Stimulated activated CD8-positive, alpha-beta memory T cell treated with anti-CD3 and anti-CD28 coated beads, Interleukin-7, amount 100 ng/mL, for 24 hours (primary cell): ENCODE data around the gene EVI5.
"Not testable (repeated sequence)": the region's sequence is repeated elsewhere in the genome, so short reads cannot be mapped to it uniquely, and the experiment has no call there.

Source experiments
- DNase-seq: peaks from one replicate; pipeline ENCODE4 v3.0.0-alpha.2; 2020; ENCODE audit warnings: low read depth

The EVI5 gene

DNA sequence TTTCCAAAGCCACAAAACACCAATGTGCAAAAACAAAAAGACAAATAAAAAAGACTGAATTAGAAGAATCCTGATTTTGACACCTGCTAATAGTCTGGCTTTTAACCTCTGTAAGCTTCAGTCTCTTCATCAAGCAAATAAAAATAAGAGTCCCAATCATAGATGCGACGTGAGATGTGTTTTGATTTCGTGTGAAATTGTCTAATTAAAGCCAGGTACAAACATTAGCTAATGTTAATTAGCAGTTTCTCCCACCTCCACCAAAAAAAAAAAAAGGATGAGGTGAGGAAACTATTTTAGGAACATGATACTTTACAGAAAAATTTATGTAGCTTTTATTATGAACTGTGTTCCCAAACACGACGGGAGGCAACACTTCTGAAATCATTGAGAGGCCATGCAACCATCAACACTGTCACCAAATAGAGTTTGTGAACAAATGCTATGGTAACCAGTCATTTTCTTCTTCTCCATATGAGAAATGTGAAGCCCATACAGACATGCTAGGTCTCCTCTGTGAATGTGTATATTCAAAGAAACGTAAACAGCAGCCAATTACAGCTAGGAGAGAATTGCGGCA is 6.7 kb upstream of the EVI5 start:
- no peak for DNase-seq

DNA sequence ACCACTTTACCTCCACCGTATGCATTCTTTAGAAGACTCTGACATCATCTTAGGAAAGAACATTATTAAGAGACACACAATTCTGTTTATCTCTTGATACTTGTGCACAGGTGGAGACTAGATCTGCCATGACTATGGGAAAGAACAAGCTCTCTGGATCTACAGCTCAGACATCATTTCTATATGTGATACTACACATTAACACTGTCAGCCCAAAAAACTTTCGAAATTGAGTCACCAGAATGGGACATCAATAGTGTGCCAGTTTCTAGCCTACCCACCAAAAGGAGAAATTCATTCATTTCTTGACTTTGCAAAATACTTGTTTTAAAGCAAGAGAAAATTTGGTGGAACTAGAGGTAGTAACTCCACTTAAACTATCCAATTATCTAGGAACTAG is 6.0 kb upstream of the EVI5 start:
- DNase-seq = no peak

DNA sequence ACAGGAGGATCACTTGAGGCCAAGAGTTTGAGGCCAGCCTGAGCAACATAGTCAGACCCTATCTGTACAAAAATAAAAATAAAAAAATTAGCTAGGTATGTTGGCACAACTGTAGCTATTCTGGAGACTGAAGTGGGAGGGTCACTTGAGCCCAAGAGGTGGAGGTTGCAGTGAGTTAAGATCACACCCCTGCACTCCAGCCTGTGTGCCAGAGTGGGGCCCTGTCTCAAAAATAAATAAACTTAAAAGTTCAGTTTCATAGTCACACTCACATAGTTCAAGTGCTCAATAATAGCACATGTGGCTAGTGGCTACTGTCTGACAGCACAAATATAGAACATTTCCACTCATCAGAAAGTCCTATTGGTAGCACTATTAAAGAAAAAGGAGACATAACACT is 5.2 kb upstream of the EVI5 start:
- no peak for DNase-seq

DNA sequence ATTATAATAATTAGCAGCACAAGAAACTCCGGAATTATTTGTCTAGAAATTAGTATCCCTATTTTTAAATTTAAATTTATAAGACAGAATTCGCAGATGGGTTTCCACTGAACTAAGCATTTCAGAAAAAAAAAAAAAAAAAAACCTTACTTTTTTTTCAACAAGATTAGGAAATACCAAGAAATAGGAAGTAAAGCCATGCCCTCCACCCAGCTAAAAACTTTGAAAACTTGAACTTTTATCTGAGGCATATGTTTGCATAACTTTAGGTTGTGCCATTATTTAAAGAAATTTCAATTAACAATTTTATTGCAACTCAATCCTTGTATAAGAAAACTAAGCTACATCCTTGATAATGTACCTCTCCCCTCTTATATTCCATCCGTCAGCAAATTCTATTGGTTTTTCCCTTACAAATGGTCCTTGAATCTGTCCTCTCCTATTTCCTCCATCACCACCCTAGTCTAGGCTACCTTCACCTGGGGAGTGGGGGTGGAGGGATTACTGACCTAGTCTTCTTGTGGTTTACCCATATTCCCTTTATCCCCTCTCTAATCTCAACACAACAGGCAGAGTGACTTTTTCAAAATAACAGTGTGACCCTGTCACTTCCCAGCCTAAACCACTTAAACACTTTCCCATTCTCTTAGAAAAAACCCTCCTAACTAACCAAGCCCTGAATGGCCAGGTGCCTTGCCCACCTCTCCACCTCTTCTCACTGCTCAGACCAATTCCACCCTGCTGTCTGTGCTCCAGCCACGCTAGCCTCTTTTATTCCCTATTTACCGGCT is 1.4 kb upstream of the EVI5 start:
- no peak for DNase-seq

DNA sequence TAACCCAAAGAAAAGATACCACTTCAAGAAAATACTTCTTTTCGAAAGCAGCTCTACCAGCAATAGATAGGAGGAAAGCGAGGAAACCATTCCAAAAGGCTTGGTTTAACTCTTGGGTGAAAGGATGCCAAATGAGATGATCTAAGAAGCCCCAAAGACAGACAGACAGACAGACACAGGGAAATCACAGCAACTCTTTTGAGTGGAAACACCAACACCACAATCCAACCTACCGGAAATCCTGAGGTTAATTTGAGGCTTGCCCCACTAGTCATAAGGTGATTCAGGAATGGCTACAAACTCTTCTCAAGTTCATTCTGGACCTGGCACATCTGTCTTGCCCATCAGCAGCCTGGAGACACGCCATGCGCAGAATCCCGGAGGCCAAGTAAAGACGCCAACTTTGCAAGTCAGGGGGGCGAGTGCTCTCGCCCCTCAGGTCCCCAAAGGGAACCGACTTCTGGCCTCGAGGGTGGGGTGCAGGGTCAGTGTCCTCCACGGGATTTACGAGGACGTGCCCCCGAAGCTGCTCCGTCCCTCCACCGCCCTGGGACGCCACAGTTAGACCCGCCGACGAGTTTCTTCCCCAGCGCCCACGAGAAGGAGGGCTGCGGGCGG is 778 bp downstream of the EVI5 start:
- no peak for DNase-seq

DNA sequence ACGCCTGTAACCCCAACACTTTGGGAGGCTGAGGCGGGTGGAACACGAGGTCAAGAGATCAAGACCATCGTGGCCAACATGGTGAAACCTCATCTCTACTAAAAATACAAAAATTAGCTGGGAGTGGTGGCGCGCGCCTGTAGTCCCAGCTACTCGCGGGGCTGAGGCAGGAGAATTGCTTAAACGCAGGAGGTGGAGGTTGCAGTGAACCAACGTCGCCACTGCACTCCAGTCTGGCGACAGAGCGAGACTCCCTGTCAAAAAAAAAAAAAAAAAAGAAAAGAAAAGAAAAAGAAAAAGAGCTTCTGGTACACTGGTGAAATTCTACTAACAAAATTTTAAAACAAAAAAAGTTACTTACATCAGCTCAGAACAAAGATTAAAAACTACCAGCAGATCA is 1.4 kb downstream of the EVI5 start:
- not testable (repeated sequence) for DNase-seq

DNA sequence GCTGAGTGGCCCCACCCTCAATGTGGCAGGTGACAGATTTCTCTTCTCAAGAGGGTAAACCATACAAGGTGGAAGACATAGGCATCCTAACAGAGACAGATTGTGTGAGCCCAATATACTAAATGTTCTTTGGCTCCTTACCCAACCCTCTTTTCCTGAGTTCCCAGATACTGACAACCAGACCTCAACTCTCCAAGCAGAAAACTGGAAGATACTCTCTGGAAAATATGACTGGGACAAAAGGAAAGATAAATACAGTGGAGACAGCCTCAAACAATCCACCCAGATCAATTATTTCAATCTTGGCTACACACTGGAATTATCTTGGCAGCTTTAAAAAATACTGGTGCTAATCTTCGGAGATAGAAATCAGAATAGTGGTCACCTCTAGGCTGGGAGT is 6.5 kb downstream of the EVI5 start:
- no peak for DNase-seq

DNA sequence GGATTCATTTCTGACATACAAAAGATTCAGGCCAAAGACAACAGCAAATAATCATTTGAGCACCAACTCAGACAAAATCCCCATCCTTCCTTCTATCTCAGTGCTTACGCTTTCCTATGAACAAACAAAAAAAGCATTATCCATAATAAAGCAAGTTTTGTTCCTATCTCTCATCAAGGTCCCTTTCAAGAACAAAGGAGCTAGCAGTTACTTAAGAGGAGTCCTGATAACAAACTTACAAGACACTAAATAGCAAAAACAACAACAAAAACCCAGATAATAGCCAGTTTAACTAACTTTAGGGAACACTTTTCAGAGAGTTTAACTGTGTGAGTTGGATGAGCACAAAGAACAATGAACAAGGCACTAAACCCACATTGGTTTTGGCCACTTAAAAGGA is 10.5 kb downstream of the EVI5 start:
- no peak for DNase-seq

DNA sequence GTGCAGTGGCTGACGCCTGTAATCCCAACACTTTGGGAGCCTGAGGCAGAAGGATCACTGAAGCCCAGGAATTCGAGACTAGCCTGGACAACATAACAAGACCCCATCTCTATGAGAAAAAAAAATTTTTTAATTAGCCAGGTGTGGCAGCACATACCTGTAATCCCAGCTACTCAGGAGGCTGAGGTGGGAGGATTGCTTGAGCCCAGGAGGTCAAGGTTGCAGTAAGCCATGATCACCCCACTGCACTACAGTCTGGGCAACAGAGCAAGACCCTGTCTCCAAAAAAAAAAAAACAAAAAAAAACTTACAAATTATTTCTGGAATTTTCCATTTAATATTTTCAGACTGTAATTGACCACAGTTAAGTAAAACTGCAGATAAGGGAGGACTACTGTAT is 11.2 kb downstream of the EVI5 start:
- DNase-seq = not testable (repeated sequence)

DNA sequence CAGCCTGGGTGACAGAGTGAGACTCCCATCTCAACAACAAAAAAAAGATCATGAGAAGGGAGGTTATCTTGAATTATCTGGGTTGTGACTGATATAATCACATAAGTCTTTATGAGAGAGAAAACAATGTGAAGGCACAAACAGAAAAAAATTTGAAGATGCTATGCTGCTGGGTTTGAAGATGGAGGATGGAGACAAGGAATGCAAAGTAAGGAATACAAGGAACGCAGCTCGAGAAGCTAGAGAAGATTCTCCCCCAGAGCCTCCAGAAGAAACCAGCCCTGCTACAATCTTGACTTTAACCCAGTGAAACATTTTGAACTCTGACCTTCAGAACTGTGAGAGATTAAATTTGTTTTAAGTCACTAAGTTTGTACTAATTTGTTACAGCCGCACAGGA is 15.1 kb downstream of the EVI5 start:
- no peak for DNase-seq

DNA sequence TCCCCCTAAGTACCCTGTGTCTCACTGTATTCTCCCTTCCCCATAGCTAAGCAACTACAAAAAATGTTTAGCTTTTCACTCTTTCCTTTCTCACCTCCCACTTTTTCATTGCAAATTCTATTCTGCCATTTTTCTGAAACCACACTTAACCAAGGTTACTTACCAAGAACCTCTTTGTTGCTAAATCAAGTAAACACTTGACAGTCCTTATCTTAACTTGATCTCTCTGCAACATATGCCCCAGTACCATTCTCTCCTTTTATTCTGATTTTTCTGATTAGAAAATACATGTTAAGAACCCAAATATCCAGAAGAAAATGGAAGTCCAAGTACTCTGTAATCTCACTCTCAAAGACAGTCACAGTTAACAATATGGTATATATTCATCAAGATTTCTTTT is 16.0 kb downstream of the EVI5 start:
- no peak for DNase-seq

DNA sequence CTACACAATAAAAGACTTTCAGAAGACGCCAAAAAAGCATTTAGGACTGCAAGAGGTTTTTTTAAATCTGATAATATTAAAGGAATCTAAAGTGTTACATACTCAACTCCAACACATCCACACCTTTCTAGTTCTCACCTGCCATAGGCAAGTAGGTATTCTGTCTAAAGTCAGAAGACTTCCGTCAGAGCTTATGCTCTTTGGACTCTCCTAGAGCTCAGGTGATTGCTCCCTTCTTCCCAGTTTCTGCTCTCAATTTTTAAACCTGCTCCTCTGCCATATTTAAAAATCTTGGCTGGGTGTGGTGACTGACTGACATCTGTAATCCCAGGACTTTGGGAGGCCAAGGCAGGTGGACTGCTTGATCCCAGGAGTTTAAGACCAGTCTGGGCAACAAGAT is 16.6 kb downstream of the EVI5 start:
- no peak for DNase-seq

DNA sequence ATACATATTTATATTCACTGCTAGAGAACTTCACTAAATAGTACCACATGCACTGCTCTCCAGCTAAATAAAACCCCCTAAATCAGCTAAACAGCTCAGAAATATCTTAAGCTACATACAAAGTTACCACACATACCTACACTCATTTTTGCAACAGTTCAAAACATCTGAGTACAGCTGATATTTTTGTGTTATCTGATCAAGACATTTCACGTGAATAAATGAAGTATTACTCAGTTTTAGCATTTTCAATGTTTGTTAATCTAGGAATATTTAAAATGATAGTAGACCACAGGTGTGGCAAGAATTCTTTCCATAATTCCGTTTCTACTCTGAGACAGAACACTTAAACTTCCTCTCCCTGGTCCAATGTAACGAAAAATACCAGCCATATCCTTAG is 20.8 kb downstream of the EVI5 start:
- no peak for DNase-seq

DNA sequence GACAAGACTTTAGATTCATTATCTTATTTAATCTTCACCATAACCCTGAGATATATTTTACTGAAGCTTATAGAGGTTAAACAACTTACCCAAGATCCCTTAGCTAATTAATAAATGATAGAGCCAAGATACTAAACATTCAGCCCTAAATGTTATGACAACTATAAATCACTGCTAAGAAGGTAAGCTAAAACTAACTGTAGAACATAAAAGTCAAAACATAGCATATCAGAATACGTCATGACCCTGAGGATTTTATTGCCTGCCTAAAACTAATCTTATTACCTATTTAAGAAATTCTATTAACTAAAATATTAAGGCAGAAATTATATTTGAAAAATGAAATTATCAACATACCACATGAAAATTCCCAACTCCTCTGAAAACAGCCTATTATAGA is 22.6 kb downstream of the EVI5 start:
- DNase-seq = no peak

DNA sequence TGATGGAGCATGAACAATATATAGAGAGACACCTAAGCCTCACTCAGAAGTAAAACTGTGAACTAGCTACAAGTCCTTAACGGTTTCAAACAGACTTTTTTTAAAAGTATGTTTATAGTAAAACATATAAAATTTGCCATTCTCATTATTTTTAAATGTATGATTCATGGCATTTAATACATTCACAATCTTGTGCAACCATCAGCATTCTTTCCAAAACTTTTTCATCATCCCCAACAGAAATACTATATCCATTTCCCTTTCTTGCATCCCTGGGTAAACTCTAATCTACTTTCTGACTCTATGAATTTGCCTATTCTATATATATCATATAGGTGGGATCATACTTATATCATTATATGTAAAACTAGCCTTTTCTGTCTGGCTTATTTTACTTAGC is 25.5 kb downstream of the EVI5 start:
- DNase-seq = no peak

DNA sequence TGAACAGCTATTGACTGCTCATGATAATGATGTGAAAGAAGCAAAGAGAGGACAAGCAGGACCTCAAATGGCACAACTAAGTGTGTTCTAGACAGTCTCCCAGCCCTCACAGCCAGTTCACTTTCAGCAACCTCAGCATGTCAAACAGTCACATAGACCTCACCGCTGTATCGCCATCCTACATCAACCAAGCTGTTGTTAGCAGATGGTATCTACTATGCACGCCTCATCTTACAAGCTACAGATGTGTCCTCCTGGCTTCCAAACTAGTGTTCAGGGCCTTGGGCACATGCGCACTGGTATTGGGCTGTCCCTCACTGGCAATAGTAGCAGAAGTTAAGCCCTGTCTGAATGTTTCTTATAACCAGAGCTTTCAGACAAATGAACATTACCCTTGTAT is 28.4 kb downstream of the EVI5 start:
- no peak for DNase-seq

DNA sequence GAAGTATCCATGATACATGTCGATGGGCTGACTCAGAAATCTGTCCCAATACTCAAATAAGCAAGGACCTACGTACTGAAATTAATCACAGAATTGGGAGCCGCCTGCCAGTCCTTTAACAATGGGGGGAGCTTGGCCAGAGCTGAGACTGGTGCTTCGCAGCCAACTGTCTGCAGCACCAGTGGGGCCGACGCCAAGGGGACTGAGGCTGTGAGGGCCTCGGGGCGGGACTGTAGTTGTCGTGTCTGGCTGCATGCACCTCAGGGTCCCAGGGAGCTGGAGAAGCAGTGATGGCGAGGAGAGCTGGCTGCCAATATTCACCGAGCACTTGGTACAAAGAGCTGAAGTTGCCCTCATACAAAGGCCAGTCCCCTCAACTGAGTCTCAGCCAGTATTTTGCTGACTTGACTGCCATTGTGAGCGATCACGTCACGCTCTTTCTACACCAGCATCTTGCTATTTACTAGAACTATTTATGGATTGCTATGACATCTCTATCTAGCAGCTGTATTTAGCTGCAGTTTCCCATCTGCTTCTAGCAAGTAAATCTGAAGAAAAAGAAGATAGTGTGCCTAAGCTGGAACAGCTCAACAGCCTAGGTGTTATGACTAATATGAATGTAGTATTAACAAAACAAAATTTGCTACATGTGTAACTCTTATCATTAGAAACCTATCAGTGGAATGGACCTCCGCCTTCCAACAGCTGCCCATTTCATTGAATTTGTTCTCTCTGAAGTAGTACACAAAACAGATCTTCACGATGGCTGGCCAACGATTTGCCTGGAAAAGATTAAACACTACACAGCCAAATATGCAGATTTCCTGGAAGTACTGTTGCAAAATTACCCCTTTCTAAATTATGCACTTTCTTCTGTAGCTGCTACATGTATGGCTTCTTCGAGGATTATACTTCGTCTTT is 29.1 kb downstream of the EVI5 start:
- no peak for DNase-seq

DNA sequence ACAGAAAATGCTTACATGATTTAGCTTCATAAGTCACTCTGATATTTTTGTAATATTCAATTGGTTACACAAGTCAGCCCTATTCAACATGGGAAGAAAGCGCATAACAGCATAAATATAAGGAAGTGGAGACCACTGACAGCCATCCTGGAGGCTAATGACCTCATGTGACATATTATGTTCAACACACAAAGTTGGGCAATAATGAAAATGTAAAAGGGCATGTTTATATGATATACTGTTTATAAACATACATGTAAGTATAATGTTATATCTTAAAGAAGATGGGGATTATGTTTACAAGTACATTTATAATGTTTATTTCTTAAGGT is 30.2 kb downstream of the EVI5 start:
- no peak for DNase-seq

DNA sequence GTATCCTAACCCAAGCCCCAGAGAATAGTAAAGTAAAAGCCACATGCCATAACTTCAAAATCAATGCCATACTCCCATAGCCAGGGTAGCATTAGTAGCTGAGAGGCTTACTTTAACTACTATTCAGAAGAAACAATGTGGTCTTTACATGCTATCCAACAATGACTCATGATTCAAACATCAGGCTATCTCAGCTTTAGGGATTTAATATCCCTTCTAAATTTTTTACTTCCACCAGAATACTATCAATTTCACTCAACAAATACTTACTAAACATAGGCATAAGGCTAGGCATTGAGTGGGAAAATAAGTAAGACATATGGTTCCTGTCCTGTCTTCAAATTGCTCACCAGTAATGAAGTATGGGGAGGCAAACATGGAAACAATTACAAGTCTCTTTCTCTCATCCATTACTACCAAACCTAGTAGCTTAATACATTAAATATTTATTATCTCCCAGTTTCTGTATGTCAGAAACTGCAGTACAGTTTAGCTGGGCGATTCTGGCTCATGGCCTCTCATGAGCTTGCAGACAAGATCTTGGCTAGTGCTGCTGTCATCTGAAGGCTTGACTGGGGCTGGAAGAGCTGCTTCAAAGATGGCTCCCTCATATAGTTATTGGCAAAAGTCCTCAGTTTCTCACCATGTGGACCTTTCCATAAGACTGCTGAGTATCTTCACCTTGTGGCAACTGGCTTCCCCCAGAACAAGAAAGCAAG is 30.7 kb downstream of the EVI5 start:
- no peak for DNase-seq

DNA sequence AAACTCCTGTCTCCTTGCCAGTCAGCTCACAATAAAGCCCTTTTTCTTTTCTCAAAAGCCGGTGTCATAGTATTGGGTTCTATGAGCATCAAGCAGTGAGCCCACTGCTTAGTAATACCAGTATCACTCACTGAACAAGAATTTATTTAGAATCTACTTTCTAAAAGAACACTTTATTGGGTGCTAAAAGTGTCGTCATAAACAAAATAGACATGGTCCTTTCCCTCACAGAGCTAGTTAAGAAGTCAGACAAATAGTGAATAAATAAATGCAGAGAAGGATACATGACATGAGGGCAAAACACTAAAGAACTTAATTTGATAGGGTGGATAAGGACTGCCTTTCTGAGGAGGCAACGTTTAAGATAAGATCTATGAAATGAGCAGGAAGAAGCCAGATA is 32.2 kb downstream of the EVI5 start:
- DNase-seq = no peak

DNA sequence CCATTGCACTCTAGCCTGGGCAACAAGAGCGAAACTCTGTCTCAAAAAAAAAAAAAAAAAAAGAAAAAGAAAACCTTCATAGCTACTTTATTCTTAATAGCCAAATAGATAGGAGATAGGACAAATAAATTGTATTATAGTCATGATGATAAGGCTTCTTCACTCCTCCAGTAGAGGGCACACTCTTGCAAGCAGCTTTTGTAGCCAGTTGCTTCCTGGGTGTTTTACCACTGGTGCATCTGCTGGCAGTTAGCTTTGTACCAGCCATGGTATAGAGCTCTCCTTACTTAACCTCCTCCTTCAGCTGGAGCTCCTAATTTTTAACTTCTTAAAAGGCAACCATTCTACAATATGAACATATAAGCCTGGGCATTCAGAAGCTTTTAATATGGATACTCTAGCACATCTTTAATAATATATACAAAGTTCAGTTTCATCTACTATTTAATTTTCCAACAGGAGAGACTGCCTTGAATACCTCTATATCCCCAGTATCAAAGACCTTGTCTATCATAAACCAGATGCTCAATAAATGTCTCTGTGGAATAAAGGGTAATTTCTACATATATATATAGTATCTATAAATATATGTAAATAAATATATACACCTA is 35.8 kb downstream of the EVI5 start:
- DNase-seq = no peak

DNA sequence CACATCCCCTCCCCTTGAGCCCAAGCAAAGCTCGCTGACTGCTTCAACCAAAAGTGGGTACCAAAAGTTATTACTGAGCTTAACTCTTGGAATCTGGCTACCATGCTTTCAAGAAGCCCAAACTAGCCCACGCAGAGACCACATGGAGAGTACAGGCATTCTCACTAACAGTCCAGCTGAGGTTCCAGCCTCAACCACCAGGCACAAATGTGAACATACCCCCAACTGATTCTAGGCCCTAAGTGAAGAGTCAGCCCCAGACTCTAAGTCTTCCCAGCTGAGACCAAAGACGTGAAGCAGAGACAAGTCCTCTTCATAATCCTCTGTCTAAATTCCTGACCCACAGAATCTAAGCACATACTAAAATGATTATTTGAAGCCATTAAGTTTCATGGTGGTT is 36.8 kb downstream of the EVI5 start:
- no peak for DNase-seq
